ENCODE results near the gene YLPM1.

The YLPM1 gene

DNA sequence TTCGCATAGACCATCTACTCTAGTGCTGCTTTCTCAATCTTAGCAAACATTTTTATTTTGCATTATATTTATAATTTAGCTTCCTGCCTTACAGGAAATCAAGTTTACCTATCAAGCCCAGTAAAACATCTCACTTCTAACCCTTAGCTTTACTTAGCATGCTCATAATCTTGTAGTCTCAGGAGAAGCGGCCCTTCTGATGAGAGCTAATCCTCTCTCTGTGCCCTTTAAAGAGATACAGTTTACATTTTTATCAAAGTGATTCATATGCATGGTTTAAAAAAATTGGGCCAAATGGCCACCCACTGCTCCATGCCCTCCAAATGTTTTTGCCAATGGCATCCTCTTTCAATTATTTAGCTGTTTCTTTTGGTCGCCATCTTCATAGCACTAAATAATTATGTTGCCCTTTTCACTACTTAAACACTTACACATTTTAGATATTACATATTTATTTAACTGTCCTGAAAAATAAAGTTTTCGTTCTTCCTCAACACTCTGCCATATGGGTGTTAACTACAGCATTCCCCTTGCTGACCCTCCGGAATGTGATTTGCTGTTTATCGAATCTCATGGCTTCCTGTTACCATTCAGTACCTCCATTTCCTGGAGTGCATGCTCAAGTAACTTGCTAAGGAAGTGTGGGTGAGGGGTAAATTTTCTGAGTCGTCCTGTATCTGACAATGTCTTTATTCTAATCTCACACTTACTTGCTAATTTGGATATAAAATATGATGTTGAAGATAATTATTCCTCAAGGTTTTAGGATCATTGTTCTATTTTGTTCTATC, 29.3 kb downstream of the YLPM1 start:
- no peak for DNase-seq

- peak; percentile 53 for DNase-seq
These were observed 30.5 kb downstream of the YLPM1 start for GRCh38 chr14:74793506-74794155.

DNA sequence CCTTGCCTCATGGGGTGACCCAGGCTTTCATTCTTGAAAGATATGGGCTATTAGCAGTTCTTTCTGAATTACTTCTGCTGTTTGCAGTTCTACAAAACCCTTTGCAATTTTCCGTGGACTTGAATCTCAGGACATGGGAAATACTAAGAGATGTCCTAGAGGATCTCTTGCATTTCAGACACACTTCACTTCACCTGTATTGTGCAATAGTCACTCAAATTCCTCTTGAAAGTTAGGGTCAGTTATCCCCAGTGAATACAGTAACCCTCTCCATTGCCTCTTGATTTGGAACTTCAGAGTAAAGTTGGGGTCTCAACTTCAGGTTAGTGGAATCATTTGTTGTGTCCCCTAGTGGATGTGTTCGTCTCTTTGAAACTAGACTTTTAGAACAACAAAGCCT, 31.8 kb downstream of the YLPM1 start:
- no peak for DNase-seq

DNA sequence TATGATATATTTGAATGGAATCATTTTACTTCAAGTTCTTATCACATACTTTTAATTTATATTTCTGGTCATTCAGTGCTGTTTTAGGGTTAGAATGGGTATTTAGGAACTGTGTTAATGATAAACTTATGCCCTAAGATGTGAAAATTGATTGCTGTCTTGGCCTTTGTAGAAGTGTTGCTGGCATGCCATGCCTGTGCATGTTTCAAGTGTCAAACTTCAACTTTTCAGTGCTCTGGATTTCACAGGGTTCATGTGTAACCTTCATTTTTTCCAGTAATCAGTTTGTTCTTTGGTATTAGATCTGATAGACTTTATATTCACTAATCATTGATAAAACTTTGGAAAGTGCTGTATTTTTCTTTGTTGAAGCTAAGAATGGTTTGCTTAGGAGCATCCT, 36.6 kb downstream of the YLPM1 start:
- no peak for DNase-seq

- DNase-seq, result no peak
These were observed 37.7 kb downstream of the YLPM1 start for GRCh38 chr14:74800780-74801179.

DNA sequence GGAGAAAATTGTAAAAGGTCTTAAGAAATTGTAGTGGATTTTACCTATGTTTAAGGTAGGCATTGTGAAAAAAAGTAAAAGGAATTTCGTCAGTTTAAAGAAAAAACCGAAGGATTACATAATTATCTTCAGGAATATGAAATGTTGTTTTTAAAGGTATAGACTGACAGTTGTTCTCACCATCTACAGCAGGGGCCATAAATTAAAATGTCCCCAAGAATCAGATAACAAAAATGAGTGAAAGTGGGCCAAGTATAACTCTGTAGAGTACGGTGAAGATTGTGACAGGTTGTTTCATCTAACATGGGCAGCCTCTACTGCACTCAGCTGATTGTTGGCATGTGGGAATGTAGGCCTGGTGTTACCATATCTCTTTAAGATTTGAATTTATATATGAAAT, 38.3 kb downstream of the YLPM1 start:
- DNase-seq, result no peak

GRCh38 chr14:74804219-74804825, 41.2 kb downstream of the YLPM1 start:
- peak; percentile 67 for DNase-seq

DNA sequence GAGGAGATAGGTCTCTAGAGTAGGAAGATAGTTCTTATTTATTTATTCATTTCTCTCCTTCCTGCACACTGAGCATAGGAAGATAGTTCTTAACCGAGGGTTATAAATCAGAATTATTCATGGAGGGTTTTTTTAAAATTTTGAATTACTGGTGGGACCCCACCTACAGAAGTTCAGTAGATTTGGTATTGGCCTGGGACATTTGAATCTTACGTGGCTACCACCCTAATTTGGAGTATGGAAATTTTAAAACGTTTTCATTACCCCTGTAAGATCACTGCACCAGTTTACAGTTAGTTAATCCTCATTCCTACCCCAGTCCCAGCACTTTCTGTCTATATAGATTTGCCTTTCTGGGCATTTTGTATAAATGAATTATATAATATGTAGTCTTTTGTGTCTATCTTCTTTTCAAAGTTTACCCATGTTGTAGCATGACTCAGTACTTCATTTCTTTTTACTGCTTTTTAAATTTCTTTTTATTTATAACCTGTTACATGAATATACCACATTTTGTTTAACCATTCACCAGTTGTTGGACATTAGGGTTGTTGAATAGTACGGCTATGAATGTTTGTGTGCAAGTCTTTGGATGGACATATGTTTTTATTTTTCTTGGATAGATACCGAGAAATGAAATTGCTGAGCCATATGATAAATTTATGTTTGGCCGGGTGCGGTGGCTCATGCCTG, 44.9 kb downstream of the YLPM1 start:
- no peak for DNase-seq

DNA sequence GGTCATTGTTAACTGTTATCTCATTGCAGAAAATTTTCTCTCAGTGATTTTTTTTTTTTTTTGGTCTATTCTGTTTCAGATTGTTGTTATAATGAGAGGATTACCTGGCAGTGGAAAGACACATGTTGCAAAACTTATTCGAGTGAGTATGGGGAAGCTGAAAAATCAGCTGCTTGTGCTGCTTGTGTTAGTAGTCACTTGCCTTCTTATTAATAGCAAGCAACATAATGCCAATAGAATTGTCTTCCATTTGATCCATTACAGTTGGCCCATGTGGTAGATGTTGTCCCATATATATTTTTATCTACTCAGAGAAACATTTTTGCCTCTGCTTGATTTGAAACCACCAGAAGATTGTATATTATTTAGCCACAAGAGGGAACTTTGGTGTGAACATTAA, 53.0 kb downstream of the YLPM1 start:
- no peak for DNase-seq

- no peak for DNase-seq
These were observed 57.2 kb downstream of the YLPM1 start for GRCh38 chr14:74820288-74820687.

- DNase-seq, result no peak
These were observed 58.3 kb downstream of the YLPM1 start for GRCh38 chr14:74821267-74821915.

GRCh38 chr14:74824997-74825396, 61.9 kb downstream of the YLPM1 start:
- DNase-seq, result no peak

DNA sequence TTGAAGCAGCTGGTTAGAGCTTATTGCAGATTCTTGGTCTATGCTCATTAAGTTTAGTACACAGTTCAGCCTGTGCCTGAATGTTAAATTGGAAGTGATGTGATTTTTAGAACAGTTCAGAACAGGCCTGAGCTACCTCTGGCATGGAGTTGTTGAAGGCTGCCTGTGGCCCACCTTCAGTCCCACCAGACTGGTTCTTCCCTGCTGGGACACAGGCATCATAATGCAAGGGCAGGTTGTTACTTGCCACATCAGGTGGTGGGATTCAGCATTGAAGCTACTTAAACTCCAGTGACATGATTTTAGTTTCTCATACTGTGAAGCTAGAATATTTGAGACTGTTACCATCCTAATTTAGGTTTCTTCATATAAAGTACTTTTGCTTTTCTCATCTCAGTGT, 63.5 kb downstream of the YLPM1 start:
- DNase-seq, result no peak

- no peak for DNase-seq
These were observed 66.1 kb downstream of the YLPM1 start for GRCh38 chr14:74829251-74829650.

DNA sequence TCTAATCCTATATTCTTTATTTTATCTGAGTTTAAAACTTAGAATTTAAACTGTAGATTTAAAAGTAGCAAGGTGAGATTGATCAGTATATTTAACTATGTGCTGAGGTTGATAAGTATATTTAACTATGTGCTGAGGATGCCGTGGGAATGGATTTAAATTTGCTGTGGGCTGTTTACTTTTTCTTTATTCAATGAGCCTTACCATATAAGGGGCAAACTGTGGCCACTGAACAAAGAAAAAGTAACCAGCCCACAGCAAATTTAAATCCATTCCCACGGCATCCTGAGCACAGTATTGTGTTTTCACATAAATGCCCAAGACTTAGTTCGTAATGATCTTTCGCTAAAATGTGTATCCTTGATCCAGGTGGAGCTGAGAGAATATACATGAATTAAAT, 69.7 kb downstream of the YLPM1 start:
- no peak for DNase-seq

DNA sequence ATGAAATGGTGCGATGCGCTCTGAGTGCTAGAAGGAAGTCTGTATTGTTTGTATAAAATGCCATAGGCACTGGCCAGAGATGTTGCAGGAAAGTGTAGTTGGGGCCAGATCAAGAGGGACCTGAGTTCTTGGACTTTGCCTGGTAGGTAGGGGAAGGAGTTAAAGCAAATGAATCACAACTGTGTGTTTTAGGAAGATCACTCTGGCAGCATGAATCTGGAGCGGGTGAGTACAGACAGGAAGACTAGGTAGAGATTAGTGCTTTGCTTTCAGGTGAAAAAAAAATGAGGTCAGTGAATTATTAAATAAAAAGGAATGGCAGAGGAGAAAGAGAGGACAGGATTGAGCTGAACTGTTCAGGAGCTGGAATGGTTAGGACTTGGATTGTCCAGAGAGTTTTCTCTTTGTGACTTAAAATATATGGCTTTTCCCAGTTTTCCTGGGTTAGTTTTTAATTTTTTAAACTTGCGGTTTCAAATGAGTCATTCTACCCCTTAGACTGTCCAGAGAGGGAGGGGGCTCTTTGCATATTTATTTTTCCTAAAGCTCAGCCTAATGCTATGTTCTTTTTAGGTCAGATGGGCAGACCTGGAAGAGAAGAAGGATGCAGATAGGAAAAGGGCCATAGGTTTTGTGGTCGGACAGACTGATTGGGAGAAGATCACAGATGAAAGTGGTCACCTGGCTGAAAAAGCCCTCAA, 71.7 kb downstream of the YLPM1 start:
- DNase-seq, result no peak

DNA sequence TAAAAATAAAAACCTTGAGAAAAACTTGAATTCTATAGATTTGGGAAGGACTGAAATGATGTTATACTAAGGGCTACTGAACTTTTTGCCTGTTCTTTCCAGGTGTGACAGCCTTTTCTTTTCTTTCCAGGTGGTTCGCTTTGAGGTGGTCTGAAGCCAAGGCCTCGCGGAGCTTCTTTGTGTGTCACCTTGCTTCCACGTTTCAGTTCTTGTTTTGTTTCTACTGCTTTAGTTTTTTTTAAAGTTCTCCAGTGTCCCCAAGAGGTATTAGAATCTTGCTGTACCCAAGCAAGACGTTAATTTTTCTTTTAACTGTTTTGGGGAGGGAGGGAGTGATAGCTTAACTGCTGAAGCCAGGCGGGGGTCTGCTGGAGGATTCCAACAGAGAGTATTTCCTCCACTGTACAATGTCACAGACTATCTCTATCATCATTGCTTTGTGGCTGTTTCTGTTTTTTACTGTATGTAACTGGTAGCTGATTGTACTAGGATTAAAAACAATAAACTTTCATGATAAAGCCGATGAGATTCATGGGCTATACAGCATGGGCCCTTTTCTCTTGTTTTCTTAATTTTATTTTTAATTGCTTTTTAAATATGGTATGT, 72.6 kb downstream of the YLPM1 start:
- no peak for DNase-seq

GRCh38 chr14:74836251-74836960, 73.3 kb downstream of the YLPM1 start:
- no peak for DNase-seq

GRCh38 chr14:74838166-74838565, 75.0 kb downstream of the YLPM1 start:
- DNase-seq, result no peak

DNA sequence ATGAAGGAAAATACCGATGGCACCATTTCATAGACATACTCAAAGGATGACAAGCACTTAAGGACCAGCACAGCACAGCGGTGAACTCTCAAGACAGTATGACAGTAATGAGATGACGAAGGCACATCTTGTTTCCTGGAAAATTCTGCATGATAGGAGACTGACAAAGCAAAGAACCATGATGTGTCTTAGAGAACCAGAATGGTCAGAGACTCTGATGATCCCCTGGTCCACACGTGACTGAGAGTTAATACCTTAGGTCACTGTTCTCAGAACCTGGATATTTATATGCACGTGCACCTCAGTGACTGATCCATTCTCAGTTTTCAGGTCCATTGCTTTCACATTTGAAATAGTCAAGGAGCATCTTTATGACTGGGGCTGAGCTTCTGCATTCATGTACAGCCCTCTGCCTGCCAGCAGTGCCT, 77.5 kb downstream of the YLPM1 start:
- DNase-seq, result no peak
